ENCODE results near the gene ZBTB2.
"Not testable (repeated sequence)": the region's sequence is repeated elsewhere in the genome, so short reads cannot be mapped to it uniquely, and the experiment has no call there.

ZBTB2 gene

DNA sequence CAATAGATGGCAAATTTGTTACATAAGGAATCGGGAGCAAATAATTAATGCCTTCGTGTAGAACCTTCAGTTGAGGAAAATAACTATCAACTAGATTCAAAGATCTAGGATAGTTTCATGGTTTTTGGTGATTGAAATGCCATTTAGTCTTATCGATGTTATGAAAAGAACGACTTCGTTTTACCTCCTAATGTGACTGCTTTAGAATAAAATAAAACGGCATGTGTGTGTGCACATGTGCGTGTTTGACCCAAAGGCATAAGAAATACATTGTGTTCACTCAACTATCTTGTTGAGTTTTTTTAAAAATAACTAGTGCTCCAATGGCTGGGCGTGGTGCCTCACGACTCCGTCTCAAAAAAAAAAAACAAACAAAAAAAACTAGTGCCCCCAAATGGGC lies 37.6 kb downstream of the ZBTB2 start:
- H3K4me3 ChIP-seq (ENCODE audit: low read depth, low read length): no peak overlapping the region
- TF ChIP-seq, protein P1, sequence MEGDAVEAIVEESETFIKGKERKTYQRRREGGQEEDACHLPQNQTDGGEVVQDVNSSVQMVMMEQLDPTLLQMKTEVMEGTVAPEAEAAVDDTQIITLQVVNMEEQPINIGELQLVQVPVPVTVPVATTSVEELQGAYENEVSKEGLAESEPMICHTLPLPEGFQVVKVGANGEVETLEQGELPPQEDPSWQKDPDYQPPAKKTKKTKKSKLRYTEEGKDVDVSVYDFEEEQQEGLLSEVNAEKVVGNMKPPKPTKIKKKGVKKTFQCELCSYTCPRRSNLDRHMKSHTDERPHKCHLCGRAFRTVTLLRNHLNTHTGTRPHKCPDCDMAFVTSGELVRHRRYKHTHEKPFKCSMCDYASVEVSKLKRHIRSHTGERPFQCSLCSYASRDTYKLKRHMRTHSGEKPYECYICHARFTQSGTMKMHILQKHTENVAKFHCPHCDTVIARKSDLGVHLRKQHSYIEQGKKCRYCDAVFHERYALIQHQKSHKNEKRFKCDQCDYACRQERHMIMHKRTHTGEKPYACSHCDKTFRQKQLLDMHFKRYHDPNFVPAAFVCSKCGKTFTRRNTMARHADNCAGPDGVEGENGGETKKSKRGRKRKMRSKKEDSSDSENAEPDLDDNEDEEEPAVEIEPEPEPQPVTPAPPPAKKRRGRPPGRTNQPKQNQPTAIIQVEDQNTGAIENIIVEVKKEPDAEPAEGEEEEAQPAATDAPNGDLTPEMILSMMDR (IDR thresholded peaks at IDR 0.05; ENCODE audit: low read depth, low read length): no peak

DNA sequence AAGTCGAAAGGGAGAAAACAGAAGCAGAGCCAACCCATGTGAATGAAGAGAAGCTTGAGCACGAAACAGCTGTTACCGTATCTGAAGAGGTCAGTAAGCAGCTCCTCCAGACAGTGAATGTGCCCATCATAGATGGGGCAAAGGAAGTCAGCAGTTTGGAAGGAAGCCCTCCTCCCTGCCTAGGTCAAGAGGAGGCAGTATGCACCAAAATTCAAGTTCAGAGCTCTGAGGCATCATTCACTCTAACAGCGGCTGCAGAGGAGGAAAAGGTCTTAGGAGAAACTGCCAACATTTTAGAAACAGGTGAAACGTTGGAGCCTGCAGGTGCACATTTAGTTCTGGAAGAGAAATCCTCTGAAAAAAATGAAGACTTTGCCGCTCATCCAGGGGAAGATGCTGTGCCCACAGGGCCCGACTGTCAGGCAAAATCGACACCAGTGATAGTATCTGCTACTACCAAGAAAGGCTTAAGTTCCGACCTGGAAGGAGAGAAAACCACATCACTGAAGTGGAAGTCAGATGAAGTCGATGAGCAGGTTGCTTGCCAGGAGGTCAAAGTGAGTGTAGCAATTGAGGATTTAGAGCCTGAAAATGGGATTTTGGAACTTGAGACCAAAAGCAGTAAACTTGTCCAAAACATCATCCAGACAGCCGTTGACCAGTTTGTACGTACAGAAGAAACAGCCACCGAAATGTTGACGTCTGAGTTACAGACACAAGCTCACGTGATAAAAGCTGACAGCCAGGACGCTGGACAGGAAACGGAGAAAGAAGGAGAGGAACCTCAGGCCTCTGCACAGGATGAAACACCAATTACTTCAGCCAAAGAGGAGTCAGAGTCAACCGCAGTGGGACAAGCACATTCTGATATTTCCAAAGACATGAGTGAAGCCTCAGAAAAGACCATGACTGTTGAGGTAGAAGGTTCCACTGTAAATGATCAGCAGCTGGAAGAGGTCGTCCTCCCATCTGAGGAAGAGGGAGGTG lies 38.7 kb downstream of the ZBTB2 start:
- no peak overlapping the region for H3K4me3 ChIP-seq (ENCODE audit: low read depth, low read length)
- TF ChIP-seq, protein P1 (IDR thresholded peaks at IDR 0.05; ENCODE audit: low read depth, low read length): no peak

DNA sequence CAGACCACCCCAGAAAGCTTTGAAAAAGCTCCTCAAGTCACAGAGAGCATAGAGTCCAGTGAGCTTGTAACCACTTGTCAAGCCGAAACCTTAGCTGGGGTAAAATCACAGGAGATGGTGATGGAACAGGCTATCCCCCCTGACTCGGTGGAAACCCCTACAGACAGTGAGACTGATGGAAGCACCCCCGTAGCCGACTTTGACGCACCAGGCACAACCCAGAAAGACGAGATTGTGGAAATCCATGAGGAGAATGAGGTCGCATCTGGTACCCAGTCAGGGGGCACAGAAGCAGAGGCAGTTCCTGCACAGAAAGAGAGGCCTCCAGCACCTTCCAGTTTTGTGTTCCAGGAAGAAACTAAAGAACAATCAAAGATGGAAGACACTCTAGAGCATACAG lies 39.6 kb downstream of the ZBTB2 start:
- TF ChIP-seq, protein P1 (IDR thresholded peaks at IDR 0.05; ENCODE audit: low read depth, low read length): no peak
- no peak overlapping the region for H3K4me3 ChIP-seq (ENCODE audit: low read depth, low read length)

DNA sequence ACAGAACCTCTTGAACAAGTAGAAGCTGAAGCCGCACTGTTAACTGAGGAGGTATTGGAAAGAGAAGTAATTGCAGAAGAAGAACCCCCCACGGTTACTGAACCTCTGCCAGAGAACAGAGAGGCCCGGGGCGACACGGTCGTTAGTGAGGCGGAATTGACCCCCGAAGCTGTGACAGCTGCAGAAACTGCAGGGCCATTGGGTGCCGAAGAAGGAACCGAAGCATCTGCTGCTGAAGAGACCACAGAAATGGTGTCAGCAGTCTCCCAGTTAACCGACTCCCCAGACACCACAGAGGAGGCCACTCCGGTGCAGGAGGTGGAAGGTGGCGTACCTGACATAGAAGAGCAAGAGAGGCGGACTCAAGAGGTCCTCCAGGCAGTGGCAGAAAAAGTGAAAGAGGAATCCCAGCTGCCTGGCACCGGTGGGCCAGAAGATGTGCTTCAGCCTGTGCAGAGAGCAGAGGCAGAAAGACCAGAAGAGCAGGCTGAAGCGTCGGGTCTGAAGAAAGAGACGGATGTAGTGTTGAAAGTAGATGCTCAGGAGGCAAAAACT lies 40.1 kb downstream of the ZBTB2 start:
- TF ChIP-seq, protein P1 (IDR thresholded peaks at IDR 0.05; ENCODE audit: low read depth, low read length): no peak
- H3K4me3 ChIP-seq (ENCODE audit: low read depth, low read length): no peak overlapping the region

DNA sequence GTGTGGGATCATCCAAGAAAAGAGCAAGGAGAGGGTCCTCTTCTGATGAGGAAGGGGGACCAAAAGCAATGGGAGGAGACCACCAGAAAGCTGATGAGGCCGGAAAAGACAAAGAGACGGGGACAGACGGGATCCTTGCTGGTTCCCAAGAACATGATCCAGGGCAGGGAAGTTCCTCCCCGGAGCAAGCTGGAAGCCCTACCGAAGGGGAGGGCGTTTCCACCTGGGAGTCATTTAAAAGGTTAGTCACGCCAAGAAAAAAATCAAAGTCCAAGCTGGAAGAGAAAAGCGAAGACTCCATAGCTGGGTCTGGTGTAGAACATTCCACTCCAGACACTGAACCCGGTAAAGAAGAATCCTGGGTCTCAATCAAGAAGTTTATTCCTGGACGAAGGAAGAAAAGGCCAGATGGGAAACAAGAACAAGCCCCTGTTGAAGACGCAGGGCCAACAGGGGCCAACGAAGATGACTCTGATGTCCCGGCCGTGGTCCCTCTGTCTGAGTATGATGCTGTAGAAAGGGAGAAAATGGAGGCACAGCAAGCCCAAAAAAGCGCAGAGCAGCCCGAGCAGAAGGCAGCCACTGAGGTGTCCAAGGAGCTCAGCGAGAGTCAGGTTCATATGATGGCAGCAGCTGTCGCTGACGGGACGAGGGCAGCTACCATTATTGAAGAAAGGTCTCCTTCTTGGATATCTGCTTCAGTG lies 40.8 kb downstream of the ZBTB2 start:
- H3K4me3 ChIP-seq (ENCODE audit: low read depth, low read length): no peak overlapping the region
- TF ChIP-seq, protein P1 (IDR thresholded peaks at IDR 0.05; ENCODE audit: low read depth, low read length): no peak

DNA sequence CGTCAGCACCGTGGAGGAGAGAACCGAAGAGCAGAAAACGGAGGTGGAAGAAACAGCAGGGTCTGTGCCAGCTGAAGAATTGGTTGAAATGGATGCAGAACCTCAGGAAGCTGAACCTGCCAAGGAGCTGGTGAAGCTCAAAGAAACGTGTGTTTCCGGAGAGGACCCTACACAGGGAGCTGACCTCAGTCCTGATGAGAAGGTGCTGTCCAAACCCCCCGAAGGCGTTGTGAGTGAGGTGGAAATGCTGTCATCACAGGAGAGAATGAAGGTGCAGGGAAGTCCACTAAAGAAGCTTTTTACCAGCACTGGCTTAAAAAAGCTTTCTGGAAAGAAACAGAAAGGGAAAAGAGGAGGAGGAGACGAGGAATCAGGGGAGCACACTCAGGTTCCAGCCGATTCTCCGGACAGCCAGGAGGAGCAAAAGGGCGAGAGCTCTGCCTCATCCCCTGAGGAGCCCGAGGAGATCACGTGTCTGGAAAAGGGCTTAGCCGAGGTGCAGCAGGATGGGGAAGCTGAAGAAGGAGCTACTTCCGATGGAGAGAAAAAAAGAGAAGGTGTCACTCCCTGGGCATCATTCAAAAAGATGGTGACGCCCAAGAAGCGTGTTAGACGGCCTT lies 41.6 kb downstream of the ZBTB2 start:
- no peak overlapping the region for H3K4me3 ChIP-seq (ENCODE audit: low read depth, low read length)
- TF ChIP-seq, protein P1 (IDR thresholded peaks at IDR 0.05; ENCODE audit: low read depth, low read length): no peak

DNA sequence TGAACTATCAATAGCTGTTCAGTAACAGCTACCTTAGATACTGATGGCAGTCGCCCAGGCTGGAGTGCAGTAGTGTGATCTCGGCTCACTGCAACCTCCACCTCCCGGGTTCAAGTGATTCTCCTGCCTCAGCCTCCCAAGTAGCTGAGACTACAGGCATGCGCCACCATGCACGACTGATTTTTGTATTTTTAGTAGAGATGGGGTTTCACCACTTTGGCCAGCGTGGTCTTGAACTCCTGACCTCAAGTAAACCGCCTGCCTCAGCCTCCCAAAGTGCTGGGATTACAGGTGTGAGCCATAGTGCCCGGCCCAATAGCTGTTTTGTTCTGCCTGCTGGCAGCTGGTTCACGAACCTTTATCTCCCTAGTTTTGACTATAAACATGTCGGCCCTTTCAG lies 48.6 kb downstream of the ZBTB2 start:
- not testable (repeated sequence) for H3K4me3 ChIP-seq (ENCODE audit: low read depth, low read length)
